Muscle of leg (tissue), 11 donors: ENCODE results near the gene HES4. TPM values are rescaled to one million over a fixed set of nuclear protein-coding genes. Genes with fewer than 3 reads are reported as not detected.
A peak's percentile ranks its signal among the peaks of the same experiment; 100 is the strongest.

Source experiments
- DNase-seq: peaks from one replicate; pipeline ENCODE4 v3.0.0; 2013
- H3K27ac ChIP-seq: one replicate; pipeline ENCODE4 v1.5.1; 2013; ENCODE audit warnings: mild to moderate bottlenecking, low read length, control low read depth
- H3K27me3 ChIP-seq: one replicate; pipeline ENCODE4 v1.6.1; 2013; ENCODE audit warnings: low read length; ENCODE audit not compliant: control insufficient read depth, insufficient read depth
- H3K36me3 ChIP-seq: one replicate; pipeline ENCODE4 v1.6.1; 2013; ENCODE audit warnings: low read length; ENCODE audit not compliant: control insufficient read depth, insufficient read depth
- H3K4me1 ChIP-seq: one replicate; pipeline ENCODE4 v1.6.1; 2013; ENCODE audit warnings: low read length; ENCODE audit not compliant: control insufficient read depth, insufficient read depth
- H3K4me3 ChIP-seq: one replicate; pipeline ENCODE4 v1.5.1; 2013; ENCODE audit warnings: low read length, control low read depth
- H3K9me3 ChIP-seq: replicated peaks from 2 replicates; pipeline ENCODE4 v1.6.1; 2013; ENCODE audit warnings: low read depth, low read length; ENCODE audit not compliant: control insufficient read depth
- WGBS: methylation state at CpG from one replicate; pipeline ENCODE4 v1.1.5; 2013; ENCODE audit warnings: missing lambda C conversion rate; ENCODE audit not compliant: insufficient coverage; 5-methylcytosine and 5-hydroxymethylcytosine counted together
- polyA plus RNA-seq, 8 donors: library from polyadenylated mRNA; unstranded; fragments of 120-200 nt; gene quantifications; one replicate each; pipeline versions ENCODE4 v1.2.1 to v1.2.3, GENCODE V29; 2013; ENCODE audit warnings: inconsistent platforms in 1 of 8, low replicate concordance in 1 of 8; ENCODE audit not compliant: insufficient read length in 8 of 8, insufficient read depth in 1 of 8
- total RNA-seq: library from RNA; stranded (reverse); fragments of 120-200 nt; gene quantifications from one replicate; pipeline ENCODE4 v1.2.4, GENCODE V29; 2013

Gene HES4
- total and polyA plus RNA-seq, 9 donors, result 14.4 to 39.4 (median 19.5) TPM

GRCh38 chr1:1025730-1026129 is 25.8 kb upstream of the HES4 start:
- Histone ChIP-seq H3K27ac (no peak overlapping the region), H3K36me3 (peaks cover 8% of the 10 kb centered on the region), H3K4me3 (no peak overlapping the region), H3K9me3 (no peaks in the 10 kb centered on the region), H3K27me3 (peaks cover 5% of the 10 kb centered on the region), H3K4me1 (peaks cover 60% of the 10 kb centered on the region)
- no CpG with 5 or more reads among the region's 10 CpGs for WGBS
- peak; percentile 14 for DNase-seq

GRCh38 chr1:1024771-1025699 is 25.1 kb upstream of the HES4 start:
- Histone ChIP-seq H3K36me3 (peaks cover 8% of the 10 kb centered on the region), H3K27me3 (peaks cover 5% of the 10 kb centered on the region), H3K4me3 (no peak overlapping the region), H3K9me3 (no peaks in the 10 kb centered on the region), H3K27ac (no peak overlapping the region), H3K4me1 (peaks cover 61% of the 10 kb centered on the region)
- peak; percentile 13 for DNase-seq
- WGBS, result 52% methylated on average over 12 of the region's 31 CpGs

GRCh38 chr1:1024149-1024770 is 24.4 kb upstream of the HES4 start:
- no peak overlapping the region for H3K27ac ChIP-seq
- H3K4me3 ChIP-seq, result no peak overlapping the region
- no peak for DNase-seq
- H3K4me1 ChIP-seq, result peaks cover 61% of the 10 kb centered on the region
- no peaks in the 10 kb centered on the region for H3K9me3 ChIP-seq
- H3K36me3 ChIP-seq, result peaks cover 8% of the 10 kb centered on the region
- 83% methylated on average over 9 of the region's 9 CpGs for WGBS
- peaks cover 5% of the 10 kb centered on the region for H3K27me3 ChIP-seq

GRCh38 chr1:1023700-1024099 is 23.8 kb upstream of the HES4 start:
- peaks cover 5% of the 10 kb centered on the region for H3K27me3 ChIP-seq
- DNase-seq, result no peak
- H3K27ac ChIP-seq, result no peak overlapping the region
- H3K4me3 ChIP-seq, result no peak overlapping the region
- no peaks in the 10 kb centered on the region for H3K9me3 ChIP-seq
- H3K4me1 ChIP-seq, result peaks cover 64% of the 10 kb centered on the region
- 60% methylated on average over 11 of the region's 13 CpGs for WGBS
- H3K36me3 ChIP-seq, result peaks cover 8% of the 10 kb centered on the region

- H3K4me3 ChIP-seq, result no peak overlapping the region
- H3K36me3 ChIP-seq, result peaks cover 5% of the 10 kb centered on the region
- H3K27ac ChIP-seq, result no peak overlapping the region
- H3K4me1 ChIP-seq, result peaks cover 64% of the 10 kb centered on the region
- DNase-seq, result peak; percentile 34
- H3K9me3 ChIP-seq, result no peaks in the 10 kb centered on the region
- 64% methylated on average over 22 of the region's 27 CpGs for WGBS
- peaks cover 3% of the 10 kb centered on the region for H3K27me3 ChIP-seq
These were observed 22.6 kb upstream of the HES4 start for GRCh38 chr1:1022302-1023009.

- peaks cover 63% of the 10 kb centered on the region for H3K4me1 ChIP-seq
- no peaks in the 10 kb centered on the region for H3K9me3 ChIP-seq
- no peak overlapping the region for H3K4me3 ChIP-seq
- H3K27me3 ChIP-seq, result peaks cover 3% of the 10 kb centered on the region
- 87% methylated on average over 4 of the region's 10 CpGs for WGBS
- peaks cover 5% of the 10 kb centered on the region for H3K36me3 ChIP-seq
- DNase-seq, result peak; percentile 14
- H3K27ac ChIP-seq, result no peak overlapping the region
These were observed 22.0 kb upstream of the HES4 start for GRCh38 chr1:1021920-1022259.

GRCh38 chr1:1021010-1021919 is 21.4 kb upstream of the HES4 start:
- 0% methylated on average over 2 of the region's 33 CpGs for WGBS
- H3K4me3 ChIP-seq, result peak overlapping the region; percentile 45
- H3K9me3 ChIP-seq, result no peaks in the 10 kb centered on the region
- peaks cover 5% of the 10 kb centered on the region for H3K36me3 ChIP-seq
- peak; percentile 84 for DNase-seq
- peaks cover 3% of the 10 kb centered on the region for H3K27me3 ChIP-seq
- peaks cover 57% of the 10 kb centered on the region for H3K4me1 ChIP-seq
- H3K27ac ChIP-seq, result peak overlapping the region; percentile 29

GRCh38 chr1:1020415-1021009 is 20.6 kb upstream of the HES4 start:
- Histone ChIP-seq H3K4me1 (peaks cover 50% of the 10 kb centered on the region), H3K27ac (peak overlapping the region; percentile 29), H3K9me3 (no peaks in the 10 kb centered on the region), H3K4me3 (peak overlapping the region; percentile 45), H3K36me3 (peaks cover 5% of the 10 kb centered on the region), H3K27me3 (peaks cover 3% of the 10 kb centered on the region)
- WGBS, result 0% methylated on average over 27 of the region's 59 CpGs
- DNase-seq, result peak; percentile 32

- Histone ChIP-seq H3K36me3 (peaks cover 5% of the 10 kb centered on the region), H3K9me3 (no peaks in the 10 kb centered on the region), H3K27ac (peak within 1 kb of the TSS; percentile 65), H3K4me3 (peak within 1 kb of the TSS; percentile 45), H3K27me3 (peaks cover 3% of the 10 kb centered on the region), H3K4me1 (peaks cover 52% of the 10 kb centered on the region)
- under 1% methylated on average over 49 of the region's 58 CpGs for WGBS
- DNase-seq, result peak; percentile 50
These were observed 20.1 kb upstream of the HES4 start, which contains the start of gene AGRN for GRCh38 chr1:1020000-1020404. Gene AGRN, plus strand, starts transcription at chr1:1020120. Its CDS starts 53 bp downstream, at chr1:1020173.
